A673 (cell line): Measurements from ENCODE around the gene CPA5. TPM values are rescaled to one million over a fixed set of nuclear protein-coding genes. Genes with fewer than 3 reads are reported as not detected.

ENCODE experiments used
- BruUV-seq: library from RNA; stranded (reverse); fragments of 400-500 nt; replicated peaks from 2 replicates; lab custom pipeline; 2021; lab: Mats Ljungman, UMichigan
- CTCF ChIA-PET: fragments of 300-600 bp; sonication (Branson Sonifier 250); formaldehyde crosslinking; loops from one replicate; lab custom pipeline; 2022; ENCODE audit warnings: antibody characterized with exemption; lab: Charles Lee
- POLR2A ChIA-PET: fragments of 300-600 bp; sonication (Branson Sonifier 250); formaldehyde crosslinking; loops from one replicate; lab custom pipeline; 2022; ENCODE audit warnings: antibody characterized with exemption; ENCODE audit not compliant: low non-redundant PET; lab: Charles Lee
- DNase-seq: peaks from one replicate; pipeline ENCODE4 v3.0.0-alpha.2; 2015; ENCODE audit warnings: low spot score
- H3K27ac ChIP-seq: fragments of 200-600 bp; sonication (generic); 2 replicates; pipeline ENCODE4 v1.5.1; 2016; ENCODE audit warnings: mixed run types, low read depth, mild to moderate bottlenecking, mixed read lengths, antibody characterized with exemption, low read length; ENCODE audit not compliant: poor library complexity, severe bottlenecking
- H3K27me3 ChIP-seq: fragments of 200-600 bp; sonication (generic); replicated peaks from 2 replicates; pipeline ENCODE4 v1.6.1; 2017; ENCODE audit warnings: mixed run types, low read depth, mild to moderate bottlenecking, mixed read lengths, antibody characterized with exemption, low read length; ENCODE audit not compliant: insufficient read depth, poor library complexity
- H3K36me3 ChIP-seq: fragments of 200-600 bp; sonication (generic); 2 replicates; pipeline ENCODE4 v1.6.1; 2016; ENCODE audit warnings: mixed run types, mild to moderate bottlenecking, mixed read lengths, antibody characterized with exemption, low read length; ENCODE audit not compliant: insufficient read depth, poor library complexity, severe bottlenecking
- H3K4me1 ChIP-seq: fragments of 200-600 bp; sonication (generic); 2 replicates; pipeline ENCODE4 v1.6.1; 2017; ENCODE audit warnings: mixed run types, mild to moderate bottlenecking, mixed read lengths, antibody characterized with exemption, low read length; ENCODE audit not compliant: insufficient read depth, poor library complexity, severe bottlenecking
- H3K4me3 ChIP-seq: fragments of 200-600 bp; sonication (generic); 2 replicates; pipeline ENCODE4 v1.5.1; 2016; ENCODE audit warnings: low read depth, mixed run types, mild to moderate bottlenecking, mixed read lengths, low read length; ENCODE audit not compliant: poor library complexity, severe bottlenecking
- H3K9me3 ChIP-seq: fragments of 200-600 bp; sonication (generic); 2 replicates; pipeline ENCODE4 v1.6.1; 2016; ENCODE audit warnings: mixed run types, low read depth, mild to moderate bottlenecking, mixed read lengths, antibody characterized with exemption, low read length; ENCODE audit not compliant: poor library complexity, severe bottlenecking
- CTCF ChIP-seq: fragments of 300-800, 200-600 bp; sonication (generic); conservative IDR thresholded peaks from 2 replicates; pipeline ENCODE4 v1.5.1; 2017; ENCODE audit warnings: low read depth, mild to moderate bottlenecking, antibody characterized with exemption, low read length, moderate library complexity, mixed read lengths
- EZH2 ChIP-seq: fragments of 200-600 bp; sonication (generic); IDR thresholded peaks from 2 replicates; pipeline ENCODE4 v1.6.1; 2017; ENCODE audit warnings: borderline replicate concordance, low read depth, mild to moderate bottlenecking, mixed read lengths, antibody characterized with exemption, low read length; ENCODE audit not compliant: poor library complexity, severe bottlenecking
- intact Hi-C: fragments of 100-400 bp; cut with micrococcal nuclease; formaldehyde crosslinking; loops from one replicate; pipeline ENCODE4 v1.10.0; 2022; ENCODE audit not compliant: unreplicated experiment
- total RNA-seq: library from RNA; stranded (reverse); gene quantifications from 2 replicates; pipeline ENCODE4 v1.2.3, GENCODE V29; 2021

Gene CPA5
- total RNA-seq, 1 experiment from 2014 or later: not detected

DNA sequence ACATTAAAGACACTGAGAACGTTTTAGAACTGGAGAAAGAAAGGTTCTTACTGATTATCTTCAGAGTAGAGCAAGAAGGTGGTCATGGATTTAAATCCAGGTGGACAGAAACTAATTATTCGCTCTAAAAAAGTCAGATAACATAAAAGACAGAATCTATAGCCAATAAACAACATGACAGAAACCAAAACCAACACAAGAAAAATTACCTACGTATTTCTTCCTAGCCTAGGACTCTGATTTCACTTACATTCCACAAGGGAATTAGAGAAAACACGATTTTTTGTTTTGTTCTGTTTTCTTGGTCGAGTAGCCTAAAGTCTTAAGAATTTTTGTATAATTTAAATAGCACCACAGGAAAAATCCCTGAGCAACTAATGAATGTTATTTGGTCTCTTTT, 50.8 kb downstream of the CPA5 start:
- POLR2A ChIA-PET: no interaction called here

DNA sequence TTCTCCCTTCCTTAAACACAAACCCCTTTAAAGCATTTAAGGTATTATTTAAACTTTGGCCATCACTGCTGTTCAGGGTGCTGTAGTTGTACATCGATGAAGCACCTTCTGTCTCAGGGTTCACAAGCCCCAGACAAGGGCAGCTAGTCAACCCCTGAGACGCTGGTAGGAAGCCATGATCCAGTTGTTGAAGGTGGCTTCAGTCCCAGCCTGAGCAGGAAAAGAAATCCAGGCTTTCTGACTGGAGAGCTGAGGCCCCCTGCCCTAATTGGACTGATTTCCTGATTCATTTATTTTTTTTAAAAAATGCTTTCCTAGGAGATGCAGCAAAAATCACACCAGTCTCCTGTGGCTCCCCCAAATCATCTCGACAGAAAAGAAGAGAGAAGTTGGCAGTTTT, 51.5 kb downstream of the CPA5 start:
- peaks cover 30% of the 10 kb centered on the region for H3K4me1 ChIP-seq
- POLR2A ChIA-PET: no interaction called here
- H3K4me3 ChIP-seq: no peak overlapping the region
- H3K36me3 ChIP-seq: peaks cover 3% of the 10 kb centered on the region
- CTCF ChIA-PET: no interaction called here
- intact Hi-C loops: no loop called here
- TF ChIP-seq EZH2 (no peak), CTCF (no peak)
- no TSS peak for BruUV-seq
- no peak for DNase-seq
- no peaks in the 10 kb centered on the region for H3K27me3 ChIP-seq
- H3K27ac ChIP-seq: no peak overlapping the region
- no peaks in the 10 kb centered on the region for H3K9me3 ChIP-seq

More for the DNA sequence above, 50.8 kb downstream of the CPA5 start:
- Histone ChIP-seq H3K27ac (no peak overlapping the region), H3K36me3 (no peaks in the 10 kb centered on the region), H3K9me3 (no peaks in the 10 kb centered on the region), H3K4me1 (peaks cover 30% of the 10 kb centered on the region), H3K27me3 (no peaks in the 10 kb centered on the region), H3K4me3 (no peak overlapping the region)
- DNase-seq: no peak
- intact Hi-C loops: no loop called here
- TF ChIP-seq CTCF (no peak), EZH2 (no peak)
- CTCF ChIA-PET: no interaction called here
- BruUV-seq: no TSS peak

DNA sequence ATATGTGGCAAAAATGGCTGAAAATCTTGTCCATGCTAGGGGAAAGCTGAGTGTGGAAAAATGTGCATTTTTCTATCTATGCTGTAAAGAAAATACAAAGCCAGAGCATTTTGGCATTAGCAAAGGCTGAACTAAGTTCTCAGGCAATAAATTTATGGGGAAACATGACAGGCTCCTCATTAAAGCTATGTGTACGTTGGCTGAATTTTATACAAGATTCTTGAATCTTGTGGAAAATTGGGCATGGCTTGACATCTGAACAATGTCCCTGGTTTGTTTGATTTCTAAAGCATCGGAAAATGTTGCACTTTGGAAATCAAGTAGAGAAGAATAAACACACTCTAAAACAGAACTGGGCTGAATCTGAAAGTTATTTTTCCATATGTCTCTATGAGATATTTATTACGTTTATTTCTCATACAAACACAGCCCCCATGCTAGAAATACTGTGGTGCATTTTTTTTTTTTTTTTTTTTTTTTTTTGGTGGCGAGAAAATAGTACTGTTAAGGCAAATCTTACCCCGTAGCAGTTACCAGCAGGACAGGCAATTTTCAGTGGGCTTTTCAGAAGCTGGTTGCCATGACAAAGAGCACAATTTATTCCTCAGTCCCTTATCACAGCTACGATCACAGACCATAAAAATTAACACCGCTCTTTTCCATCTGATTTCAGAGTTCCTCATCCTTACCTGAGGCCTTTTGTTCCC, 52.6 kb downstream of the CPA5 start:
- POLR2A ChIA-PET: interaction anchor here (0.6 kb wide), 1 partner anchor 123 kb away, joined by 4 read pairs; no protein-coding TSS in a partner anchor
- peak; percentile 42 for DNase-seq
- H3K27ac ChIP-seq: peak overlapping the region; percentile 20
- CTCF ChIA-PET: no interaction called here
- no peaks in the 10 kb centered on the region for H3K9me3 ChIP-seq
- peaks cover 3% of the 10 kb centered on the region for H3K36me3 ChIP-seq
- TF ChIP-seq CTCF (no peak), EZH2 (no peak)
- BruUV-seq: no TSS peak
- H3K4me3 ChIP-seq: no peak overlapping the region
- H3K27me3 ChIP-seq: no peaks in the 10 kb centered on the region
- peaks cover 30% of the 10 kb centered on the region for H3K4me1 ChIP-seq
- intact Hi-C loops: no loop called here
